IMR-90 (cell line): Measurements from ENCODE around the gene CACNA1D. TPM values are rescaled to one million over a fixed set of nuclear protein-coding genes. Genes with fewer than 3 reads are reported as not detected.

Source experiments
- ATAC-seq: fragments of 200-7000 bp; cut with Tn5 transposase; 2 replicates; pipeline ENCODE4 v1.9.1; 2020; ENCODE audit warnings: low read depth, mild to moderate bottlenecking, moderate library complexity
- BruUV-seq: library from RNA; stranded (reverse); fragments of 400-500 nt; replicated peaks from 2 replicates; lab custom pipeline; 2021; lab: Mats Ljungman, UMichigan
- CTCF ChIA-PET: fragments of 300-600 bp; formaldehyde crosslinking; extraction: SDS; loops from one replicate; lab custom pipeline; 2021; ENCODE audit warnings: antibody characterized with exemption; lab: Yijun Ruan, JAX
- POLR2A ChIA-PET: fragments of 300-600 bp; sonication (Branson Sonifier 250); formaldehyde crosslinking; loops from one replicate; lab custom pipeline; 2022; ENCODE audit warnings: antibody characterized with exemption; ENCODE audit not compliant: unreplicated experiment; lab: Charles Lee
- DNase-seq: peaks from one replicate; pipeline ENCODE4 v3.0.0; 2013
- H2AFZ ChIP-seq: replicated peaks from 2 replicates; pipeline ENCODE3; 2013; ENCODE audit warnings: low read length, mild to moderate bottlenecking; ENCODE audit not compliant: poor library complexity
- H2AK5ac ChIP-seq: 2 replicates; pipeline ENCODE4 v1.6.1; 2013; ENCODE audit warnings: low read depth, low read length, inconsistent platforms
- H2AK9ac ChIP-seq: replicated peaks from 2 replicates; pipeline ENCODE3; 2013; ENCODE audit warnings: mild to moderate bottlenecking, low read depth, low read length, moderate library complexity; ENCODE audit not compliant: poor library complexity
- H2BK120ac ChIP-seq: 2 replicates; pipeline ENCODE4 v1.6.1; 2013; ENCODE audit warnings: low read depth, low read length, inconsistent platforms
- H2BK15ac ChIP-seq: 3 replicates; pipeline ENCODE4 v1.6.1; 2013; ENCODE audit warnings: low read depth, low read length, inconsistent platforms
- H2BK20ac ChIP-seq: 2 replicates; pipeline ENCODE4 v1.6.1; 2013; ENCODE audit warnings: low read depth, mild to moderate bottlenecking, inconsistent platforms, low read length, moderate library complexity
- H2BK5ac ChIP-seq: 2 replicates; pipeline ENCODE4 v1.6.1; 2013; ENCODE audit warnings: mild to moderate bottlenecking, low read depth, low read length, inconsistent platforms; ENCODE audit not compliant: poor library complexity, severe bottlenecking
- H3K14ac ChIP-seq: replicated peaks from 2 replicates; pipeline ENCODE4 v1.6.1; 2013; ENCODE audit warnings: low read depth, low read length, inconsistent platforms
- H3K18ac ChIP-seq: 2 replicates; pipeline ENCODE4 v1.6.1; 2013; ENCODE audit warnings: low read depth, low read length, control low read depth
- H3K23ac ChIP-seq: 2 replicates; pipeline ENCODE4 v1.6.1; 2013; ENCODE audit warnings: low read depth, low read length, inconsistent platforms
- H3K27ac ChIP-seq: 2 replicates; pipeline ENCODE4 v1.5.1; 2013; ENCODE audit warnings: mild to moderate bottlenecking, control low read depth, low read length; ENCODE audit not compliant: insufficient read depth
- H3K27me3 ChIP-seq: 2 replicates; pipeline ENCODE4 v1.6.1; 2013; ENCODE audit warnings: low read length; ENCODE audit not compliant: control insufficient read depth, insufficient read depth
- H3K36me3 ChIP-seq: 2 replicates; pipeline ENCODE4 v1.6.1; 2013; ENCODE audit warnings: low read length, mixed read lengths; ENCODE audit not compliant: control insufficient read depth, insufficient read depth
- H3K4ac ChIP-seq: 2 replicates; pipeline ENCODE4 v1.6.1; 2013; ENCODE audit warnings: low read depth, low read length, inconsistent platforms
- H3K4me1 ChIP-seq: 2 replicates; pipeline ENCODE4 v1.6.1; 2013; ENCODE audit warnings: low read length, mixed read lengths; ENCODE audit not compliant: control insufficient read depth, insufficient read depth
- H3K4me2 ChIP-seq: 2 replicates; pipeline ENCODE4 v1.6.1; 2013; ENCODE audit warnings: low read depth, mild to moderate bottlenecking, control low read depth, low read length, moderate library complexity
- H3K4me3 ChIP-seq: 2 replicates; pipeline ENCODE4 v1.5.1; 2013; ENCODE audit warnings: low read depth, mild to moderate bottlenecking, control low read depth, low read length, moderate library complexity; ENCODE audit not compliant: insufficient read depth
- H3K56ac ChIP-seq: 2 replicates; pipeline ENCODE4 v1.6.1; 2013; ENCODE audit warnings: low read length, inconsistent platforms; ENCODE audit not compliant: insufficient read depth; ENCODE audit errors: extremely low read depth
- H3K79me1 ChIP-seq, 2 experiments: 2 replicates each; pipeline ENCODE4 v1.6.1; 2013; ENCODE audit warnings: low read length in 2 of 2, inconsistent platforms in 1 of 2, low read depth in 1 of 2
- H3K9ac ChIP-seq: 2 replicates; pipeline ENCODE4 v1.6.1; 2013; ENCODE audit warnings: low read depth, low read length, control low read depth
- H3K9me1 ChIP-seq: 2 replicates; pipeline ENCODE4 v1.6.1; 2013; ENCODE audit warnings: low read length, inconsistent platforms; ENCODE audit not compliant: insufficient read depth
- H3K9me3 ChIP-seq: 2 replicates; pipeline ENCODE4 v1.6.1; 2013; ENCODE audit warnings: low read length; ENCODE audit not compliant: control insufficient read depth, insufficient read depth
- H4K20me1 ChIP-seq: 2 replicates; pipeline ENCODE4 v1.6.1; 2013; ENCODE audit warnings: low read length, inconsistent platforms; ENCODE audit not compliant: insufficient read depth
- H4K5ac ChIP-seq: 2 replicates; pipeline ENCODE4 v1.6.1; 2013; ENCODE audit warnings: mild to moderate bottlenecking, low read depth, low read length, control low read depth
- H4K8ac ChIP-seq, 2 experiments: 2 replicates each; pipeline ENCODE4 v1.6.1; 2013; ENCODE audit warnings: low read depth in 2 of 2, low read length in 2 of 2, control low read depth in 1 of 2, inconsistent platforms in 1 of 2
- H4K91ac ChIP-seq: 2 replicates; pipeline ENCODE4 v1.6.1; 2013; ENCODE audit warnings: low read depth, low read length, inconsistent platforms; ENCODE audit not compliant: insufficient read depth
- BHLHE40 ChIP-seq: fragments of 150-350 bp; IDR thresholded peaks from 2 replicates; pipeline ENCODE4 v1.6.1; 2016; ENCODE audit warnings: mild to moderate bottlenecking, low read depth, low read length
- CEBPB ChIP-seq: IDR thresholded peaks from 2 replicates; pipeline ENCODE4 v1.6.1; 2012; ENCODE audit warnings: low read depth, low read length, improper control_type of control experiment
- CHD1 ChIP-seq: IDR thresholded peaks from 2 replicates; pipeline ENCODE4 v1.6.1; 2012; ENCODE audit warnings: low read depth, low read length, improper control_type of control experiment
- CTCF ChIP-seq: conservative IDR thresholded peaks from 2 replicates; pipeline ENCODE4 v1.5.1; 2012; ENCODE audit warnings: mild to moderate bottlenecking, low read depth, low read length, improper control_type of control experiment
- FOS ChIP-seq: fragments of 150-350 bp; IDR thresholded peaks from 2 replicates; pipeline ENCODE4 v1.6.1; 2016; ENCODE audit warnings: low read depth, low read length
- MAFK ChIP-seq: IDR thresholded peaks from 2 replicates; pipeline ENCODE4 v1.6.1; 2012; ENCODE audit warnings: low read depth, low read length, improper control_type of control experiment
- MAZ ChIP-seq: IDR thresholded peaks from 2 replicates; pipeline ENCODE4 v1.6.1; 2012; ENCODE audit warnings: low read depth, mild to moderate bottlenecking, low read length, improper control_type of control experiment, moderate library complexity, borderline replicate concordance
- MXI1 ChIP-seq: IDR thresholded peaks from 2 replicates; pipeline ENCODE4 v1.6.1; 2012; ENCODE audit warnings: low read depth, mild to moderate bottlenecking, low read length, moderate library complexity, borderline replicate concordance
- NFE2L2 ChIP-seq: fragments of 150-350 bp; IDR thresholded peaks from 2 replicates; pipeline ENCODE4 v1.6.1; 2016; ENCODE audit warnings: low read depth, mild to moderate bottlenecking, low read length
- POLR2A ChIP-seq: IDR thresholded peaks from 2 replicates; pipeline ENCODE4 v1.6.1; 2012; ENCODE audit warnings: mild to moderate bottlenecking, low read depth, low read length
- RAD21 ChIP-seq: IDR thresholded peaks from 2 replicates; pipeline ENCODE4 v1.6.1; 2012; ENCODE audit warnings: low read length, improper control_type of control experiment
- RCOR1 ChIP-seq: IDR thresholded peaks from 2 replicates; pipeline ENCODE4 v1.6.1; 2012; ENCODE audit warnings: mild to moderate bottlenecking, low read length, improper control_type of control experiment; ENCODE audit not compliant: insufficient replicate concordance
- RFX5 ChIP-seq: IDR thresholded peaks from 2 replicates; pipeline ENCODE4 v1.8.0; 2012; ENCODE audit warnings: low read depth, mild to moderate bottlenecking, low read length, moderate library complexity
- SMC3 ChIP-seq: fragments of 150-350 bp; IDR thresholded peaks from 2 replicates; pipeline ENCODE4 v1.6.1; 2016; ENCODE audit warnings: low read depth, mild to moderate bottlenecking, antibody characterized with exemption, low read length, moderate library complexity
- WGBS, 2 experiments: methylation state at CpG; one replicate each; pipeline versions ENCODE4 v1.1.5 to v1.1.7; 2013; ENCODE audit warnings: missing lambda C conversion rate in 2 of 2; ENCODE audit not compliant: insufficient read length in 1 of 2; ENCODE audit errors: extremely low coverage in 2 of 2; 5-methylcytosine and 5-hydroxymethylcytosine counted together
- dilution Hi-C: fragments of 300-500 bp; cut with HindIII; formaldehyde crosslinking; loops from one replicate; pipeline ENCODE4 v1.14.3; 2018; ENCODE audit warnings: low sequenced_read_pairs; ENCODE audit not compliant: unreplicated experiment
- in situ Hi-C: fragments of 300-500 bp; cut with MboI; formaldehyde crosslinking; loops from 3 replicates; pipeline ENCODE4 v1.14.3; 2019; ENCODE audit warnings: low sequenced_read_pairs, inconsistent platforms, mixed read lengths
- intact Hi-C: fragments of 100-400 bp; cut with micrococcal nuclease; formaldehyde crosslinking; loops from 2 replicates; pipeline ENCODE4 v1.10.0; 2022
- polyA plus RNA-seq, 3 experiments: library from polyadenylated mRNA; depleted of rRNA; stranded (reverse); fragments of >200 nt; gene quantifications; 2 replicates each; pipeline ENCODE4 v1.2.3, GENCODE V29; 2012; ENCODE audit warnings: low replicate concordance in 1 of 3
- total RNA-seq: library from RNA; depleted of rRNA; stranded (reverse); fragments of >200 nt; gene quantifications from 2 replicates; pipeline ENCODE4 v1.2.3, GENCODE V29; 2012
- TF ChIP-seq, protein P1 (sequence below): fragments of 150-350 bp; IDR thresholded peaks from 2 replicates; pipeline ENCODE4 v1.6.1; 2016; ENCODE audit warnings: low read depth, mild to moderate bottlenecking, low read length, moderate library complexity, borderline replicate concordance
- TF ChIP-seq, protein P2 (sequence below): fragments of 150-350 bp; IDR thresholded peaks from 2 replicates; pipeline ENCODE4 v1.6.1; 2017; ENCODE audit warnings: mild to moderate bottlenecking, antibody characterized with exemption, low read length, low read depth

The CACNA1D gene
- total and polyA plus RNA-seq, 2 of the 4 experiments (the other 2 are of a cell fraction) = 0.07 TPM; not detected in 1

- Histone ChIP-seq H3K4me3 (no peak overlapping the region), H2BK120ac (no peak overlapping the region), H3K18ac (no peak overlapping the region), H3K27ac (no peak overlapping the region), H3K9me3 (no peaks in the 10 kb centered on the region), H3K56ac (no peak overlapping the region), H3K4ac (no peak overlapping the region), H3K36me3 (no peaks in the 10 kb centered on the region), H3K14ac (no peak overlapping the region), H3K4me2 (no peak overlapping the region), H3K27me3 (peaks cover 5% of the 10 kb centered on the region; the same call in 1 of the 2 replicates), H2AK5ac (no peak overlapping the region), H3K79me1 (no peaks in the 10 kb centered on the region), H4K8ac (no peak overlapping the region), H2BK5ac (no peak overlapping the region), H2BK20ac (no peak overlapping the region), H2AK9ac (no peak overlapping the region), H2BK15ac (no peak overlapping the region), H3K4me1 (no peaks in the 10 kb centered on the region), H3K9me1 (no peaks in the 10 kb centered on the region), H4K5ac (no peak overlapping the region), H4K91ac (no peak overlapping the region), H4K20me1 (no peaks in the 10 kb centered on the region), H2AFZ (no peak overlapping the region), H3K9ac (no peak overlapping the region), H3K23ac (no peak overlapping the region)
- intact Hi-C loops = no loop called here
- POLR2A ChIA-PET = no interaction called here
- no CpG with 5 or more reads among the region's 6 CpGs for WGBS, 2 experiments
- DNase-seq (no peak), ATAC-seq (no peak)
- in situ Hi-C loops = loop anchor here (25.0 kb wide), 2 partner anchors 497 to 597 kb away; no protein-coding TSS in a partner anchor
- CTCF ChIA-PET = interaction anchor here (1.3 kb wide), 1 partner anchor 410 kb away, joined by 4 read pairs; no protein-coding TSS in a partner anchor
- dilution Hi-C loops = no loop called here
- no peak for TF ChIP-seq BHLHE40
- TF ChIP-seq RFX5 = no peak
- TF ChIP-seq CEBPB = no peak
- TF ChIP-seq, protein P1, sequence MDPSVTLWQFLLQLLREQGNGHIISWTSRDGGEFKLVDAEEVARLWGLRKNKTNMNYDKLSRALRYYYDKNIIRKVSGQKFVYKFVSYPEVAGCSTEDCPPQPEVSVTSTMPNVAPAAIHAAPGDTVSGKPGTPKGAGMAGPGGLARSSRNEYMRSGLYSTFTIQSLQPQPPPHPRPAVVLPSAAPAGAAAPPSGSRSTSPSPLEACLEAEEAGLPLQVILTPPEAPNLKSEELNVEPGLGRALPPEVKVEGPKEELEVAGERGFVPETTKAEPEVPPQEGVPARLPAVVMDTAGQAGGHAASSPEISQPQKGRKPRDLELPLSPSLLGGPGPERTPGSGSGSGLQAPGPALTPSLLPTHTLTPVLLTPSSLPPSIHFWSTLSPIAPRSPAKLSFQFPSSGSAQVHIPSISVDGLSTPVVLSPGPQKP = no peak
- TF ChIP-seq SMC3 = no peak
- TF ChIP-seq CTCF = no peak
- TF ChIP-seq MXI1 = no peak
- no peak for TF ChIP-seq MAFK
- TF ChIP-seq CHD1 = no peak
- TF ChIP-seq FOS = no peak
- TF ChIP-seq RAD21 = no peak
- TF ChIP-seq RCOR1 = no peak
- TF ChIP-seq, protein P2, sequence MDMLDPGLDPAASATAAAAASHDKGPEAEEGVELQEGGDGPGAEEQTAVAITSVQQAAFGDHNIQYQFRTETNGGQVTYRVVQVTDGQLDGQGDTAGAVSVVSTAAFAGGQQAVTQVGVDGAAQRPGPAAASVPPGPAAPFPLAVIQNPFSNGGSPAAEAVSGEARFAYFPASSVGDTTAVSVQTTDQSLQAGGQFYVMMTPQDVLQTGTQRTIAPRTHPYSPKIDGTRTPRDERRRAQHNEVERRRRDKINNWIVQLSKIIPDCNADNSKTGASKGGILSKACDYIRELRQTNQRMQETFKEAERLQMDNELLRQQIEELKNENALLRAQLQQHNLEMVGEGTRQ = no peak
- TF ChIP-seq NFE2L2 = no peak
- TF ChIP-seq POLR2A = no peak
- no peak for TF ChIP-seq MAZ
- BruUV-seq = no TSS peak
These were observed 214.8 kb downstream of the CACNA1D start for GRCh38 chr3:53709256-53709655.
